Vagina (tissue), 2 donors: ENCODE measurements around the gene RAB9B. TPM values are rescaled to one million over a fixed set of nuclear protein-coding genes. Genes with fewer than 3 reads are reported as not detected.

Source experiments
- DNase-seq, 2 donors: peaks; one replicate each; pipeline ENCODE4 v3.0.0-alpha.2; 2017; ENCODE audit errors: extremely low spot score in 2 of 2
- H3K27ac ChIP-seq: fragments of 200-600 bp; sonication (generic); one replicate; pipeline ENCODE4 v1.5.1; 2019
- H3K27me3 ChIP-seq: fragments of 200-600 bp; sonication (generic); one replicate; pipeline ENCODE4 v1.5.1; 2019
- H3K36me3 ChIP-seq, 2 donors: fragments of 200-600 bp; sonication (generic); one replicate each; pipeline ENCODE4 v1.5.1; 2017 to 2019
- H3K4me1 ChIP-seq: fragments of 200-600 bp; sonication (generic); one replicate; pipeline ENCODE4 v1.5.1; 2019
- H3K4me3 ChIP-seq, 2 donors: fragments of 200-600 bp; sonication (generic); 1 replicate in 1 of 2; 2 replicates in 1 of 2; pipeline ENCODE4 v1.5.1; 2016 to 2019
- H3K9me3 ChIP-seq: fragments of 200-600 bp; sonication (generic); one replicate; pipeline ENCODE4 v1.5.1; 2019
- CTCF ChIP-seq, 3 experiments: fragments of 450-650 bp in 2 of 3; fragments of 200-600 bp in 1 of 3; sonication (generic) in 1 of 3; IDR thresholded peaks; one replicate each; pipeline ENCODE4 v1.5.1; 2017 to 2019; ENCODE audit warnings: antibody characterized with exemption in 3 of 3, mild to moderate bottlenecking in 2 of 3, moderate library complexity in 2 of 3
- POLR2A ChIP-seq, 2 donors: fragments of 450-650 bp; IDR thresholded peaks; one replicate each; pipeline ENCODE4 v1.6.1; 2017; ENCODE audit warnings: antibody characterized with exemption in 2 of 2, mild to moderate bottlenecking in 2 of 2, moderate library complexity in 2 of 2
- POLR2AphosphoS5 ChIP-seq, 2 donors: sonication (generic); formaldehyde crosslinking; IDR thresholded peaks; one replicate each; pipeline ENCODE4 v1.9.0; 2017; ENCODE audit warnings: antibody characterized with exemption in 2 of 2, mild to moderate bottlenecking in 2 of 2, low read depth in 1 of 2; ENCODE audit not compliant: insufficient read depth in 1 of 2
- intact Hi-C: fragments of 100-400 bp; cut with DNase I; formaldehyde crosslinking; loops from one replicate; pipeline ENCODE4 v1.15.1; 2023
- small RNA-seq: library from RNA; depleted of rRNA; stranded (forward); fragments of <200 nt; gene quantifications from one replicate; pipeline ENCODE3, GENCODE V24; 2016
- total RNA-seq: library from RNA; depleted of rRNA; stranded (reverse); fragments of >200 nt; gene quantifications from one replicate; pipeline ENCODE4 v1.2.3, GENCODE V29; 2016

The RAB9B gene
- total RNA-seq, 1 donor from 2014 or later, result 0.98 TPM

GRCh38 chrX:103774070-103774642 lies 57.9 kb downstream of the RAB9B start:
- intact Hi-C loops, result no loop called here
- Histone ChIP-seq H3K9me3 (no peaks in the 10 kb centered on the region), H3K4me3 (no peak overlapping the region), H3K27me3 (no peaks in the 10 kb centered on the region), H3K4me1 (no peaks in the 10 kb centered on the region), H3K36me3 (no peaks in the 10 kb centered on the region), H3K27ac (no peak overlapping the region)
- TF ChIP-seq CTCF (IDR thresholded peaks at IDR 0.05), result no peak
- TF ChIP-seq POLR2A (IDR thresholded peaks at IDR 0.05), result no peak
- TF ChIP-seq POLR2AphosphoS5 (IDR thresholded peaks at IDR 0.05; ENCODE audit: insufficient read depth in 1 of 2, low read depth in 1 of 2), result no peak
- no peak for DNase-seq

- H3K4me3 ChIP-seq, result no peak overlapping the region
- no peak for TF ChIP-seq POLR2AphosphoS5 (IDR thresholded peaks at IDR 0.05; ENCODE audit: insufficient read depth in 1 of 2, low read depth in 1 of 2)
- TF ChIP-seq POLR2A (IDR thresholded peaks at IDR 0.05), result no peak
- no peak overlapping the region for H3K27ac ChIP-seq
- H3K27me3 ChIP-seq, result no peaks in the 10 kb centered on the region
- DNase-seq, result no peak
- H3K9me3 ChIP-seq, result no peaks in the 10 kb centered on the region
- intact Hi-C loops, result no loop called here
- no peaks in the 10 kb centered on the region for H3K4me1 ChIP-seq
- H3K36me3 ChIP-seq, result no peaks in the 10 kb centered on the region
Measured at GRCh38 chrX:103773445-103773844, 58.6 kb downstream of the RAB9B start.

Small RNAs within 50 kb of the gene (small RNA-seq; reads per million reads assigned to genes)
- gene RNA5SP511, result not detected

Other genes starting within 250 kb of the RAB9B start
- gene TCEAL4, start 246.7 kb downstream of the RAB9B start, total RNA-seq, result 140 TPM
- gene TCEAL3, start 224.3 kb downstream of the RAB9B start, total RNA-seq, result 32.7 TPM
- 93.1 TPM for gene TCEAL1, start 203.3 kb downstream of the RAB9B start, total RNA-seq
- gene MORF4L2, start 145.6 kb downstream of the RAB9B start, total RNA-seq, result 170 TPM
- not detected for gene TMEM31, start 121.3 kb downstream of the RAB9B start, total RNA-seq
- 8.8 TPM for gene PLP1, start 55.4 kb downstream of the RAB9B start, total RNA-seq
- 7.9 TPM for gene TMSB15B, start 130.4 kb upstream of the RAB9B start, total RNA-seq
- gene H2BW1, start 181.5 kb upstream of the RAB9B start, total RNA-seq, result not detected
- gene H2BW2, start 207.7 kb upstream of the RAB9B start, total RNA-seq, result not detected
- 4.7 TPM for gene TMSB15C, start 244.0 kb upstream of the RAB9B start, total RNA-seq